GM06990 (cell line): Measurements from ENCODE around the gene DHX58.

ENCODE experiments used
- DNase-seq: peaks from one replicate; pipeline ENCODE4 v3.0.0-alpha.2; 2011; ENCODE audit not compliant: insufficient read length; ENCODE audit errors: extremely low read depth
- H3K27me3 ChIP-seq: replicated peaks from 2 replicates; pipeline ENCODE4 v1.6.0; 2011; ENCODE audit warnings: low read length; ENCODE audit not compliant: control insufficient read depth, insufficient read depth
- H3K36me3 ChIP-seq: 2 replicates; pipeline ENCODE4 v1.5.1; 2011; ENCODE audit warnings: low read length; ENCODE audit not compliant: control insufficient read depth, insufficient read depth
- H3K4me3 ChIP-seq: replicated peaks from 2 replicates; pipeline ENCODE4 v1.5.1; 2011; ENCODE audit warnings: low read depth, mild to moderate bottlenecking, control low read depth, low read length
- CTCF ChIP-seq: IDR thresholded peaks from 2 replicates; pipeline ENCODE4 v1.5.1; 2011; ENCODE audit warnings: low read length, control low read depth, mild to moderate bottlenecking, inconsistent platforms; ENCODE audit not compliant: insufficient read depth, poor library complexity, severe bottlenecking

DHX58 gene

GRCh38 chr17:42087042-42087701 lies 25.3 kb downstream of the DHX58 start:
- no peak for DNase-seq

GRCh38 chr17:42081516-42082129 lies 30.9 kb downstream of the DHX58 start:
- 0 out of 2 replicates have a peak, but pooled peaks cover 1% of the 10 kb centered on the region for H3K27me3 ChIP-seq
- TF ChIP-seq CTCF, result no peak
- no peaks in the 10 kb centered on the region for H3K36me3 ChIP-seq
- DNase-seq, result no peak
- no peak overlapping the region for H3K4me3 ChIP-seq

More at GRCh38 chr17:42087042-42087701, 25.3 kb downstream of the DHX58 start:
- no peak for TF ChIP-seq CTCF
- Histone ChIP-seq H3K27me3 (no peaks in the 10 kb centered on the region), H3K36me3 (no peaks in the 10 kb centered on the region), H3K4me3 (no peak overlapping the region)

- no peak overlapping the region for H3K4me3 ChIP-seq
- no peak for TF ChIP-seq CTCF
- no peaks in the 10 kb centered on the region for H3K36me3 ChIP-seq
- DNase-seq, result no peak
- H3K27me3 ChIP-seq, result 0 out of 2 replicates have a peak, but pooled peaks cover 1% of the 10 kb centered on the region
These were observed 33.0 kb downstream of the DHX58 start for GRCh38 chr17:42079541-42079940.

- TF ChIP-seq CTCF, result no peak
These were observed 34.0 kb downstream of the DHX58 start for GRCh38 chr17:42078396-42079043.

GRCh38 chr17:42077755-42078154 lies 34.8 kb downstream of the DHX58 start:
- TF ChIP-seq CTCF, result no peak
- Histone ChIP-seq H3K36me3 (no peaks in the 10 kb centered on the region), H3K27me3 (peaks cover 1% of the 10 kb centered on the region; the same call in 1 of the 2 replicates), H3K4me3 (no peak overlapping the region)
- DNase-seq, result no peak

More at GRCh38 chr17:42078396-42079043, 34.0 kb downstream of the DHX58 start:
- no peak for DNase-seq
- no peak overlapping the region for H3K4me3 ChIP-seq
- H3K27me3 ChIP-seq, result peaks cover 1% of the 10 kb centered on the region; the same call in 1 of the 2 replicates
- H3K36me3 ChIP-seq, result no peaks in the 10 kb centered on the region
